H9 (cell line): ENCODE measurements around the gene CAMTA1. TPM values are rescaled to one million over a fixed set of nuclear protein-coding genes. Genes with fewer than 3 reads are reported as not detected.

Experiments
- DNase-seq: peaks from one replicate; pipeline ENCODE4 v3.0.0-alpha.2; 2017
- H2AFZ ChIP-seq: one replicate; pipeline ENCODE4 v1.6.1; 2013; ENCODE audit warnings: mild to moderate bottlenecking, low read length, control low read depth, moderate library complexity
- H2AK5ac ChIP-seq: 2 replicates; pipeline ENCODE4 v1.6.1; 2013; ENCODE audit warnings: low read length, control low read depth, mixed read lengths; ENCODE audit not compliant: insufficient read length
- H2BK120ac ChIP-seq: one replicate; pipeline ENCODE4 v1.6.1; 2013; ENCODE audit warnings: low read depth, mild to moderate bottlenecking, low read length, control low read depth, inconsistent platforms; ENCODE audit not compliant: poor library complexity, severe bottlenecking
- H2BK12ac ChIP-seq: 2 replicates; pipeline ENCODE4 v1.6.1; 2013; ENCODE audit warnings: low read length, control low read depth, mixed read lengths, low read depth; ENCODE audit not compliant: insufficient read length
- H2BK15ac ChIP-seq: 2 replicates; pipeline ENCODE4 v1.6.1; 2013; ENCODE audit warnings: low read depth, low read length, control low read depth
- H2BK20ac ChIP-seq: one replicate; pipeline ENCODE4 v1.6.1; 2013; ENCODE audit warnings: low read depth, mild to moderate bottlenecking, low read length, control low read depth, inconsistent platforms; ENCODE audit not compliant: poor library complexity, severe bottlenecking
- H2BK5ac ChIP-seq: 2 replicates; pipeline ENCODE4 v1.6.1; 2013; ENCODE audit warnings: low read length, control low read depth, mixed read lengths; ENCODE audit not compliant: insufficient read length
- H3K14ac ChIP-seq: 2 replicates; pipeline ENCODE4 v1.6.1; 2013; ENCODE audit warnings: low read length, control low read depth; ENCODE audit not compliant: insufficient read depth
- H3K18ac ChIP-seq: 2 replicates; pipeline ENCODE4 v1.6.1; 2013; ENCODE audit warnings: low read depth, mild to moderate bottlenecking, mixed read lengths, low read length, control low read depth; ENCODE audit not compliant: insufficient read length
- H3K23ac ChIP-seq: 2 replicates; pipeline ENCODE4 v1.6.1; 2013; ENCODE audit warnings: low read length, control low read depth, mixed read lengths, low read depth; ENCODE audit not compliant: insufficient read length
- H3K23me2 ChIP-seq: 2 replicates; pipeline ENCODE4 v1.6.1; 2013; ENCODE audit warnings: low read depth, mild to moderate bottlenecking, mixed read lengths, low read length, control low read depth; ENCODE audit not compliant: insufficient read length, poor library complexity, severe bottlenecking
- H3K27ac ChIP-seq: 2 replicates; pipeline ENCODE4 v1.5.1; 2013; ENCODE audit warnings: low read length, control low read depth, mixed read lengths, low read depth; ENCODE audit not compliant: insufficient read length
- H3K27me3 ChIP-seq: 2 replicates; pipeline ENCODE4 v1.6.1; 2013; ENCODE audit warnings: low read length, control low read depth, inconsistent platforms; ENCODE audit not compliant: insufficient read depth
- H3K4ac ChIP-seq: 2 replicates; pipeline ENCODE4 v1.6.1; 2013; ENCODE audit warnings: low read depth, mild to moderate bottlenecking, control low read depth, inconsistent platforms, low read length, moderate library complexity
- H3K4me1 ChIP-seq: 2 replicates; pipeline ENCODE4 v1.6.1; 2013; ENCODE audit warnings: low read length, control low read depth, inconsistent platforms; ENCODE audit not compliant: insufficient read depth
- H3K4me2 ChIP-seq: 2 replicates; pipeline ENCODE4 v1.6.1; 2013; ENCODE audit warnings: low read length, control low read depth, mixed read lengths; ENCODE audit not compliant: insufficient read length, insufficient read depth
- H3K56ac ChIP-seq: 2 replicates; pipeline ENCODE4 v1.6.1; 2013; ENCODE audit warnings: low read depth, mild to moderate bottlenecking, mixed read lengths, low read length, control low read depth; ENCODE audit not compliant: insufficient read length
- H3K79me1 ChIP-seq: 2 replicates; pipeline ENCODE4 v1.6.1; 2013; ENCODE audit warnings: low read depth, mild to moderate bottlenecking, moderate library complexity, low read length, control low read depth, inconsistent platforms; ENCODE audit not compliant: insufficient read depth, poor library complexity, severe bottlenecking
- H3K79me2 ChIP-seq: 2 replicates; pipeline ENCODE4 v1.6.1; 2013; ENCODE audit warnings: low read length, control low read depth, inconsistent platforms; ENCODE audit not compliant: insufficient read depth
- H3K9ac ChIP-seq: 2 replicates; pipeline ENCODE4 v1.6.1; 2013; ENCODE audit warnings: low read length, control low read depth, mixed read lengths; ENCODE audit not compliant: insufficient read length; ENCODE audit errors: extremely low read depth
- H3K9me3 ChIP-seq: one replicate; pipeline ENCODE4 v1.6.1; 2013; ENCODE audit warnings: low read depth, low read length, inconsistent platforms; ENCODE audit not compliant: control insufficient read depth
- H3T11ph ChIP-seq: one replicate; pipeline ENCODE4 v1.6.1; 2013; ENCODE audit warnings: mild to moderate bottlenecking, low read length, control low read depth, inconsistent platforms
- H4K20me1 ChIP-seq: one replicate; pipeline ENCODE4 v1.6.1; 2013; ENCODE audit not compliant: control insufficient read depth, insufficient read length, insufficient read depth
- H4K5ac ChIP-seq: 2 replicates; pipeline ENCODE4 v1.6.1; 2013; ENCODE audit warnings: low read depth, mild to moderate bottlenecking, mixed read lengths, low read length, control low read depth; ENCODE audit not compliant: insufficient read length
- H4K8ac ChIP-seq: replicated peaks from 2 replicates; pipeline ENCODE4 v1.6.1; 2013; ENCODE audit warnings: low read length, control low read depth, mixed read lengths, low read depth; ENCODE audit not compliant: insufficient read length
- H4K91ac ChIP-seq: 2 replicates; pipeline ENCODE4 v1.6.1; 2013; ENCODE audit warnings: low read depth, mild to moderate bottlenecking, moderate library complexity, mixed read lengths, low read length, control low read depth; ENCODE audit not compliant: insufficient read length
- H3K27ac Mint-ChIP-seq, 3 experiments: 2 replicates in 2 of 3; 3 replicates in 1 of 3; pipeline ENCODE4 v1.8.0; 2020 to 2021; ENCODE audit warnings: mixed read lengths in 3 of 3, mild to moderate bottlenecking in 1 of 3, moderate library complexity in 1 of 3
- H3K27me3 Mint-ChIP-seq: 2 replicates; pipeline ENCODE4 v1.8.0; 2021; ENCODE audit warnings: low read depth, mild to moderate bottlenecking, moderate library complexity, mixed read lengths
- H3K36me3 Mint-ChIP-seq, 3 experiments: 2 replicates in 2 of 3; 3 replicates in 1 of 3; pipeline ENCODE4 v1.8.0; 2020 to 2021; ENCODE audit warnings: low read depth in 3 of 3, mixed read lengths in 3 of 3; ENCODE audit not compliant: insufficient read depth in 1 of 3
- H3K4me1 Mint-ChIP-seq, 2 experiments: 2 replicates each; pipeline ENCODE4 v1.8.0; 2020; ENCODE audit warnings: mixed read lengths in 2 of 2
- H3K4me3 Mint-ChIP-seq, 2 experiments: 2 replicates in 1 of 2; 3 replicates in 1 of 2; pipeline ENCODE4 v1.8.0; 2020 to 2021; ENCODE audit warnings: mild to moderate bottlenecking in 2 of 2, mixed read lengths in 2 of 2, moderate library complexity in 1 of 2
- H3K9me3 Mint-ChIP-seq, 2 experiments: 2 replicates in 1 of 2; 3 replicates in 1 of 2; pipeline ENCODE4 v1.8.0; 2020; ENCODE audit warnings: mild to moderate bottlenecking in 2 of 2, mixed read lengths in 2 of 2, moderate library complexity in 1 of 2
- CTCF ChIP-seq: fragments of 200-600 bp; sonication (generic); conservative IDR thresholded peaks from 3 replicates; pipeline ENCODE4 v1.8.0; 2021; ENCODE audit warnings: antibody characterized with exemption, mild to moderate bottlenecking
- WGBS: extraction: QIAGEN DNeasy Blood & Tissue Kit; methylation state at CpG from one replicate; pipeline ENCODE4 v1.1.7; 2013; ENCODE audit warnings: missing lambda C conversion rate, low lambda C conversion rate, mixed read lengths; ENCODE audit not compliant: insufficient read length; ENCODE audit errors: extremely low coverage; 5-methylcytosine and 5-hydroxymethylcytosine counted together
- total RNA-seq: library from RNA; stranded (reverse); gene quantifications from 2 replicates; pipeline ENCODE4 v1.2.1, GENCODE V29; 2021

Gene CAMTA1
- total RNA-seq, 1 experiment from 2014 or later, result 115 TPM

DNA sequence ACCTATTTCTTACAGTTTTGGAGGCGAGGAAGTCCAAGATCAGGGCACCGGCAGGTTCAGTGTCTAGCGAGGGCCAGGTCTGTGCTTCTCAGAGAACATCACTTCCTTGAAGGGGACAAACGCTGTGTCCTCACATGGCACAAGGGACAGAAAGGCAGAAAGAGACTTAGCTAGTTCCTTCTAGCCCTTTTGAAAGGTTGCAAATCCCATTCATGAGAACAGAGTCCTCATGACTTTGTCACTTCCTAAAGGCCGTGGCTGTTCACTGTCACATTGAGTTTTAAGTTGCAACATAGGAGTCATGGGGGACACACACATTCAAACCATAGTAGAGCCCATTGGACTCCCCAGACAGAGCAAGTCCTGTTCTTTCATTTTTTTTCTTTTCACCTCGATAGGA, 1026.2 kb downstream of the CAMTA1 start:
- no peak overlapping the region for H2BK120ac ChIP-seq
- H3T11ph ChIP-seq, result no peak overlapping the region
- H3K27me3 ChIP-seq, result no peaks in the 10 kb centered on the region
- H3K27ac Mint-ChIP-seq, result no peak overlapping the region
- H2AK5ac ChIP-seq, result no peak overlapping the region
- no peak for DNase-seq
- no peak overlapping the region for H3K56ac ChIP-seq
- peaks cover 30 to 37% (median 32%) of the 10 kb centered on the region in 3 experiments for H3K36me3 Mint-ChIP-seq
- no peak overlapping the region for H3K4me3 Mint-ChIP-seq
- no peaks in the 10 kb centered on the region for H3K4me1 ChIP-seq
- WGBS, result no CpG with 5 or more reads among the region's 6 CpGs
- H3K18ac ChIP-seq, result no peak overlapping the region
- H4K5ac ChIP-seq, result no peak overlapping the region
- H3K4ac ChIP-seq, result no peak overlapping the region
- H3K4me2 ChIP-seq, result no peak overlapping the region
- H2AFZ ChIP-seq, result no peak overlapping the region
- H3K9me3 ChIP-seq, result peaks cover 11% of the 10 kb centered on the region
- H3K23ac ChIP-seq, result no peak overlapping the region
- H4K8ac ChIP-seq, result no peak overlapping the region
- H2BK20ac ChIP-seq, result no peak overlapping the region
- no peak overlapping the region for H3K9ac ChIP-seq
- H3K9me3 Mint-ChIP-seq, result peaks cover 17 to 19% of the 10 kb centered on the region in 2 experiments
- no peaks in the 10 kb centered on the region for H3K23me2 ChIP-seq
- no peaks in the 10 kb centered on the region for H3K79me2 ChIP-seq
- no peaks in the 10 kb centered on the region for H4K20me1 ChIP-seq
- H2BK12ac ChIP-seq, result no peak overlapping the region
- TF ChIP-seq CTCF, result no peak
- H3K79me1 ChIP-seq, result no peaks in the 10 kb centered on the region
- H3K14ac ChIP-seq, result no peak overlapping the region
- H4K91ac ChIP-seq, result no peak overlapping the region
- H3K27ac ChIP-seq, result no peak overlapping the region
- H2BK5ac ChIP-seq, result no peak overlapping the region
- H3K27me3 Mint-ChIP-seq, result no peaks in the 10 kb centered on the region; the same call in 1 of the 2 replicates
- no peaks in the 10 kb centered on the region for H3K4me1 Mint-ChIP-seq
- no peak overlapping the region for H2BK15ac ChIP-seq
